Calu3 (cell line): ENCODE results near the gene LIPH. TPM values are rescaled to one million over a fixed set of nuclear protein-coding genes. Genes with fewer than 3 reads are reported as not detected.

Source experiments
- BruUV-seq: library from RNA; stranded (reverse); fragments of 400-500 nt; replicated peaks from 2 replicates; lab custom pipeline; 2021; lab: Mats Ljungman, UMichigan
- CTCF ChIA-PET: fragments of 300-600 bp; sonication (Branson Sonifier 250); formaldehyde crosslinking; loops from one replicate; lab custom pipeline; 2022; ENCODE audit warnings: antibody characterized with exemption; lab: Charles Lee
- DNase-seq: peaks from one replicate; pipeline ENCODE4 v3.0.0; 2022
- H3K27ac Mint-ChIP-seq: one replicate; pipeline ENCODE4 v1.8.0; 2022; ENCODE audit warnings: mixed read lengths; ENCODE audit not compliant: unreplicated experiment
- H3K27me3 Mint-ChIP-seq: one replicate; pipeline ENCODE4 v1.8.0; 2022; ENCODE audit warnings: mixed read lengths; ENCODE audit not compliant: unreplicated experiment
- H3K36me3 Mint-ChIP-seq: one replicate; pipeline ENCODE4 v1.8.0; 2022; ENCODE audit warnings: mild to moderate bottlenecking, moderate library complexity, mixed read lengths; ENCODE audit not compliant: insufficient read depth, unreplicated experiment
- H3K4me1 Mint-ChIP-seq: one replicate; pipeline ENCODE4 v1.8.0; 2022; ENCODE audit warnings: mild to moderate bottlenecking, low read depth, mixed read lengths; ENCODE audit not compliant: unreplicated experiment
- H3K4me3 Mint-ChIP-seq: one replicate; pipeline ENCODE4 v1.8.0; 2022; ENCODE audit warnings: mild to moderate bottlenecking, low read depth, moderate library complexity, mixed read lengths; ENCODE audit not compliant: unreplicated experiment
- H3K9me3 Mint-ChIP-seq: one replicate; pipeline ENCODE4 v1.8.0; 2022; ENCODE audit warnings: low read depth, mixed read lengths; ENCODE audit not compliant: unreplicated experiment
- intact Hi-C: fragments of 100-400 bp; cut with micrococcal nuclease; formaldehyde crosslinking; loops from one replicate; pipeline ENCODE4 v1.10.0; 2022; ENCODE audit not compliant: unreplicated experiment
- total RNA-seq: library from RNA; stranded (reverse); gene quantifications from 2 replicates; pipeline ENCODE4 v1.2.3, GENCODE V29; 2022
- TF ChIP-seq, protein P1 (sequence below): fragments of 200-600 bp; IDR thresholded peaks from one replicate; pipeline ENCODE4 v1.8.0; 2022; ENCODE audit warnings: antibody characterized with exemption; ENCODE audit not compliant: unreplicated experiment

The LIPH gene
- total RNA-seq, 1 experiment from 2014 or later, result 159 TPM

DNA sequence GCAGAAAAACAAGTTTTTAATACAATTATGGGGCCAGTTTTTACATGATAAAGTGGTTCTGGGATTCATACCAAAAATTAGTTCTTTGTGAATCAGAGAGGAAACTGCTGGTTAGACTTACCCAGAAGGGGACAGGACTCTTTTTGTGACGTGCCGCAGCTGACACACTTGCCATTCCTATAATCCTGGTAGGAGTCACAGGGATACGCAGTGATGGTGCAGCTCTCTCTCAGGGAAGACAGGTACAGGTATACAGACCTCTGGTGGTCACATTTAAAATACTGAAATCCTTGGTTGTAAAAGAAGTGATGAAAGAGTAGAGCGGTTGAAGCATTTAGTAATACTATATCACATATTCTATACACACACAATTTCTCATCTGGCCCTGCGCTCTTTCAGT lies 33.4 kb downstream of the LIPH start:
- no peak overlapping the region for H3K4me3 Mint-ChIP-seq
- H3K27me3 Mint-ChIP-seq, result no peaks in the 10 kb centered on the region
- no peaks in the 10 kb centered on the region for H3K9me3 Mint-ChIP-seq
- CTCF ChIA-PET, result interaction anchor here (0.6 kb wide), 1 partner anchor 41 kb away, joined by 3 read pairs; no protein-coding TSS in a partner anchor
- no peaks in the 10 kb centered on the region for H3K4me1 Mint-ChIP-seq
- no peak for DNase-seq
- H3K36me3 Mint-ChIP-seq, result peaks cover 76% of the 10 kb centered on the region
- no peak overlapping the region for H3K27ac Mint-ChIP-seq
- intact Hi-C loops, result no loop called here
- TF ChIP-seq, protein P1, sequence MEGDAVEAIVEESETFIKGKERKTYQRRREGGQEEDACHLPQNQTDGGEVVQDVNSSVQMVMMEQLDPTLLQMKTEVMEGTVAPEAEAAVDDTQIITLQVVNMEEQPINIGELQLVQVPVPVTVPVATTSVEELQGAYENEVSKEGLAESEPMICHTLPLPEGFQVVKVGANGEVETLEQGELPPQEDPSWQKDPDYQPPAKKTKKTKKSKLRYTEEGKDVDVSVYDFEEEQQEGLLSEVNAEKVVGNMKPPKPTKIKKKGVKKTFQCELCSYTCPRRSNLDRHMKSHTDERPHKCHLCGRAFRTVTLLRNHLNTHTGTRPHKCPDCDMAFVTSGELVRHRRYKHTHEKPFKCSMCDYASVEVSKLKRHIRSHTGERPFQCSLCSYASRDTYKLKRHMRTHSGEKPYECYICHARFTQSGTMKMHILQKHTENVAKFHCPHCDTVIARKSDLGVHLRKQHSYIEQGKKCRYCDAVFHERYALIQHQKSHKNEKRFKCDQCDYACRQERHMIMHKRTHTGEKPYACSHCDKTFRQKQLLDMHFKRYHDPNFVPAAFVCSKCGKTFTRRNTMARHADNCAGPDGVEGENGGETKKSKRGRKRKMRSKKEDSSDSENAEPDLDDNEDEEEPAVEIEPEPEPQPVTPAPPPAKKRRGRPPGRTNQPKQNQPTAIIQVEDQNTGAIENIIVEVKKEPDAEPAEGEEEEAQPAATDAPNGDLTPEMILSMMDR, result no peak
- no TSS peak for BruUV-seq

DNA sequence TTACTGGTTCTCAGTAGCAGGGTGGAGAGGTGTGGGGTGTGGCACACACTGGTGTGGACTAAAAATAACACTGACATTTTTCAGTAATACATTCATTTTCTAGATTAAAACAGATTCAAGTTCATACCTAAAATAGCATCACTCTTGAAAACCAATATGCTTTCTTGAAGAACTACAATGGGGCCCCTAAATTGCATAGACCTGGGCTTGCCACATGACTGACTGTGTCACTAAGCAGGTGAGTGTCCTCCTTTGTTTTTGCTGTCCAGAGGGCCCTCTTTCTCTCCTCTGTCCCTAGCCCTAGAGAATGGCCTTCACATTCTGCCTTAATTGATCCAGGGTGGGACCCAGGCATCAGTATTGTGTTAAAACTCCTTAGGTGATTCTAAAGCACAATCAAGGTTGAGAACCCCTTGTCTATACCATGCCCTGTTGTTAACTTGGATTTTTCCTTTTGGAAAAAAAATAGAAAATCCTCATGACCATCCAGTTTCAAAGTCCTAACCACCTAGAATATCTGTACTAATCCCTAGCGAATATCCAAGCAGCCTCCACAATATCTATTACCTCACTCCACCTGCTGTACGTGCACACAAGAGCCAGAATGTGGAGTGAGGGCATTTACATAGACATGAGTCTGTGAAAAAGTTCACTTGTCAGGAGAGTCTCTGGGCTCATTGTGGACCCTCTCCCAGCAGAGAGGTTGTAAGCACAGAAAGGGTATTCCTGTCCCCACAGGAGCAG lies 34.8 kb downstream of the LIPH start:
- intact Hi-C loops, result no loop called here
- peaks cover 79% of the 10 kb centered on the region for H3K36me3 Mint-ChIP-seq

DNA sequence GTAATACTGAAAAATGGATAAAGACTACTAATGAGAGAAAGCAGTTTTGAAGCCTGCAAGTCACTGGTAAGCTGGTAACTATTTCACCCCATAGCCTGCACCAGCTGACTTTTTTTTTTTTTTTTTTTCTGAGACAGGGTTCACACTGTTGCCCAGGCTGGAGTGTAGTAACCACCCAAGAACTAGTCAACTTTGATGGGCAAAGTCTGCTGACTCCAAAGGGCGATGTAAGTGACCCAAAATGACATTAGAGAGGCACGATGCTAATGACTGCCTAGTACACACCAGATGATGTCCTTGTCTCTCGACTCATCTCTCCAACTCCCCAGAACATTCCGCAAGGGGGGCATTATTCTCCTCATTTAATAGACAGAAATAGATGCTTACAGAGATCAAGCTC lies 40.7 kb downstream of the LIPH start:
- no peak overlapping the region for H3K27ac Mint-ChIP-seq
- intact Hi-C loops, result no loop called here
- peaks cover 86% of the 10 kb centered on the region for H3K36me3 Mint-ChIP-seq
- H3K9me3 Mint-ChIP-seq, result no peaks in the 10 kb centered on the region
- BruUV-seq, result no TSS peak
- H3K4me1 Mint-ChIP-seq, result no peaks in the 10 kb centered on the region
- no peak overlapping the region for H3K4me3 Mint-ChIP-seq
- TF ChIP-seq, protein P1, result no peak
- DNase-seq, result no peak
- CTCF ChIA-PET, result interaction anchor here (0.6 kb wide), 2 partner anchors 47 to 197 kb away, joined by 3 read pairs; no protein-coding TSS in a partner anchor
- H3K27me3 Mint-ChIP-seq, result no peaks in the 10 kb centered on the region

More for the DNA sequence above, 34.8 kb downstream of the LIPH start:
- Mint-ChIP-seq H3K4me3 (no peak overlapping the region), H3K27me3 (no peaks in the 10 kb centered on the region), H3K4me1 (no peaks in the 10 kb centered on the region), H3K27ac (no peak overlapping the region), H3K9me3 (no peaks in the 10 kb centered on the region)
- TF ChIP-seq, protein P1, result no peak
- BruUV-seq, result no TSS peak
- CTCF ChIA-PET, result no interaction called here
- DNase-seq, result no peak

DNA sequence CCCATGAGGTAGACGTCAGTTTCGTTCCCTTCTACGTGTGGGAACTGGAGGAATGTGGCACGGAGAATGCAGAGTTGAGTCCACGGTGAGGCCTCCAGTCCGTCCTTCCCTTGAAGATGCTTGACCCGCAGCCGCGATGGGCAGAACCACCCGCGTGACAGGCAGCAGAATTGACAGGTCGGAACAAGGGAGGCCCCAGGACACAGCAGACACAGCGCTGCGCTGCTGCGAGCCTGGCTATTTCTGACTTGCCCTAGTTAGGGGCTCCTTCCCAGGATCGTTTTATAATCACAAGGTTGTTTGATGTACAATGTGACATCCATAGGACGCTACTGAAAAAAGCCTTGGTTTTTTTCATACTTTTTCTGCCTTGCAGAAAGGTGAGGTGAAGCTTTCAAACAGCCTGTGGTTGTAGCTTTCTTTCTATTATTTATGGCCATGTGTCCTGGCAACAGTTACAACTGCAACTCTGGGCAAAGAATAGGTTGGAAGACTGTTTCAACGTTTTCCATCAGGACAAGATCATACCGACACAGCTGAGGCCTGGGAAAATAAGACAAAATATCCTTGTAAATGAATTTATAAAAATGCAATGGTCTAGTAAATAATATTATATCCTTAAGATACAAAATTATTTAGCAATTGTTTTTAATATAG lies 43.9 kb downstream of the LIPH start:
- CTCF ChIA-PET, result no interaction called here
- Mint-ChIP-seq H3K27me3 (no peaks in the 10 kb centered on the region), H3K9me3 (no peaks in the 10 kb centered on the region), H3K36me3 (peaks cover 89% of the 10 kb centered on the region), H3K4me1 (peaks cover 2% of the 10 kb centered on the region), H3K4me3 (no peak overlapping the region), H3K27ac (peak overlapping the region; percentile 10)
- no peak for DNase-seq
- intact Hi-C loops, result no loop called here
- TF ChIP-seq, protein P1, result no peak
- BruUV-seq, result no TSS peak
